ENCODE data around the gene PREX1.

PREX1 gene

GRCh38 chr20:48681873-48682426 is 145.8 kb downstream of the PREX1 start:
- no peak for DNase-seq (ENCODE audit: low read depth)

- no peak for DNase-seq (ENCODE audit: low read depth)
Observed at GRCh38 chr20:48681201-48681872, 146.5 kb downstream of the PREX1 start.

- no peak for DNase-seq (ENCODE audit: low read depth)
Observed at GRCh38 chr20:48680650-48681049, 147.1 kb downstream of the PREX1 start.

GRCh38 chr20:48679599-48679998 is 148.2 kb downstream of the PREX1 start:
- no peak for DNase-seq (ENCODE audit: low read depth)

GRCh38 chr20:48679011-48679410 is 148.8 kb downstream of the PREX1 start:
- DNase-seq (ENCODE audit: low read depth) = no peak

- DNase-seq (ENCODE audit: low read depth) = no peak
Observed at GRCh38 chr20:48678421-48678820, 149.4 kb downstream of the PREX1 start.

GRCh38 chr20:48676795-48677460 is 150.9 kb downstream of the PREX1 start:
- DNase-seq (ENCODE audit: low read depth) = no peak

- DNase-seq (ENCODE audit: low read depth) = no peak
Observed at GRCh38 chr20:48676125-48676524, 151.7 kb downstream of the PREX1 start.

- no peak for DNase-seq (ENCODE audit: low read depth)
Observed at GRCh38 chr20:48674461-48674860, 153.3 kb downstream of the PREX1 start.

GRCh38 chr20:48673507-48673906 is 154.3 kb downstream of the PREX1 start:
- no peak for DNase-seq (ENCODE audit: low read depth)

GRCh38 chr20:48672324-48672723 is 155.5 kb downstream of the PREX1 start:
- no peak for DNase-seq (ENCODE audit: low read depth)

GRCh38 chr20:48671141-48671540 is 156.7 kb downstream of the PREX1 start:
- no peak for DNase-seq (ENCODE audit: low read depth)

- no peak for DNase-seq (ENCODE audit: low read depth)
Observed at GRCh38 chr20:48669946-48670605, 157.7 kb downstream of the PREX1 start.

- no peak for DNase-seq (ENCODE audit: low read depth)
Observed at GRCh38 chr20:48668451-48668946, 159.3 kb downstream of the PREX1 start.

GRCh38 chr20:48667889-48668413 is 159.8 kb downstream of the PREX1 start:
- no peak for DNase-seq (ENCODE audit: low read depth)

GRCh38 chr20:48667481-48667880 is 160.3 kb downstream of the PREX1 start:
- no peak for DNase-seq (ENCODE audit: low read depth)

- DNase-seq (ENCODE audit: low read depth) = no peak
Observed at GRCh38 chr20:48665785-48666184, 162.0 kb downstream of the PREX1 start.

GRCh38 chr20:48662711-48663110 is 165.1 kb downstream of the PREX1 start:
- DNase-seq (ENCODE audit: low read depth) = no peak

- no peak for DNase-seq (ENCODE audit: low read depth)
Observed at GRCh38 chr20:48661575-48662455, 166.0 kb downstream of the PREX1 start.

GRCh38 chr20:48660788-48661187 is 167.0 kb downstream of the PREX1 start:
- DNase-seq (ENCODE audit: low read depth) = no peak

GRCh38 chr20:48659858-48660257 is 167.9 kb downstream of the PREX1 start:
- no peak for DNase-seq (ENCODE audit: low read depth)

GRCh38 chr20:48658505-48658904 is 169.3 kb downstream of the PREX1 start:
- no peak for DNase-seq (ENCODE audit: low read depth)

Measured in stromal cell of bone marrow (primary cell).